ENCODE measurements around the gene DHCR24.

Gene DHCR24

GRCh38 chr1:54818461-54819194 is 68.4 kb downstream of the DHCR24 start:
- no peak for DNase-seq (ENCODE audit: low read depth in 2 of 2)

- DNase-seq (ENCODE audit: low read depth in 2 of 2): no peak
Measured at GRCh38 chr1:54816951-54817350, 70.0 kb downstream of the DHCR24 start.

GRCh38 chr1:54816130-54816529 is 70.9 kb downstream of the DHCR24 start:
- DNase-seq (ENCODE audit: low read depth in 2 of 2): no peak

GRCh38 chr1:54815086-54815876 is 71.7 kb downstream of the DHCR24 start:
- DNase-seq (ENCODE audit: low read depth in 2 of 2): no peak

- DNase-seq (ENCODE audit: low read depth in 2 of 2): no peak
Measured at GRCh38 chr1:54814571-54814970, 72.4 kb downstream of the DHCR24 start.

- DNase-seq (ENCODE audit: low read depth in 2 of 2): no peak
Measured at GRCh38 chr1:54814126-54814498, 72.9 kb downstream of the DHCR24 start.

GRCh38 chr1:54813485-54814125 is 73.4 kb downstream of the DHCR24 start:
- no peak for DNase-seq (ENCODE audit: low read depth in 2 of 2)

- DNase-seq (ENCODE audit: low read depth in 2 of 2): no peak
Measured at GRCh38 chr1:54812801-54813484, 74.1 kb downstream of the DHCR24 start.

- no peak for DNase-seq (ENCODE audit: low read depth in 2 of 2)
Measured at GRCh38 chr1:54811739-54812655, 75.0 kb downstream of the DHCR24 start.

GRCh38 chr1:54811066-54811465 is 75.9 kb downstream of the DHCR24 start:
- no peak for DNase-seq (ENCODE audit: low read depth in 2 of 2)

GRCh38 chr1:54810153-54810942 is 76.6 kb downstream of the DHCR24 start:
- peak; percentile 33 to 42 for DNase-seq (ENCODE audit: low read depth in 2 of 2)

- no peak for DNase-seq (ENCODE audit: low read depth in 2 of 2)
Measured at GRCh38 chr1:54809496-54810074, 77.4 kb downstream of the DHCR24 start.

GRCh38 chr1:54808443-54809207 is 78.4 kb downstream of the DHCR24 start:
- DNase-seq (ENCODE audit: low read depth in 2 of 2): no peak

- no peak for DNase-seq (ENCODE audit: low read depth in 2 of 2)
Measured at GRCh38 chr1:54807756-54808155, 79.2 kb downstream of the DHCR24 start.

- no peak for DNase-seq (ENCODE audit: low read depth in 2 of 2)
Measured at GRCh38 chr1:54806931-54807611, 79.9 kb downstream of the DHCR24 start.

- DNase-seq (ENCODE audit: low read depth in 2 of 2): no peak
Measured at GRCh38 chr1:54805981-54806381, 81.0 kb downstream of the DHCR24 start.

GRCh38 chr1:54805466-54805865 is 81.5 kb downstream of the DHCR24 start:
- DNase-seq (ENCODE audit: low read depth in 2 of 2): no peak

- no peak for DNase-seq (ENCODE audit: low read depth in 2 of 2)
Measured at GRCh38 chr1:54804471-54805132, 82.4 kb downstream of the DHCR24 start.

All from stimulated activated CD8-positive, alpha-beta memory T cell treated with anti-CD3 and anti-CD28 coated beads, Interleukin-2, amount 100 ng/mL, for 1 hour (primary cell).